ENCODE results near the gene GJB3. TPM values are rescaled to one million over a fixed set of nuclear protein-coding genes. Genes with fewer than 3 reads are reported as not detected.
A peak's percentile ranks its signal among the peaks of the same experiment; 100 is the strongest.

The GJB3 gene
- total and polyA plus RNA-seq, 8 donors: 0.09 to 0.72 (median 0.15) TPM; not detected in 1

- peak; percentile 83 to 95 (median 90) for ATAC-seq
- WGBS, 2 donors: 46 to 51% methylated on average over 14 of the region's 14 CpGs
- H3K9me3 ChIP-seq: no peaks in the 10 kb centered on the region
- peak in 5 of 6 donors; percentile 55 to 81 (median 72) for DNase-seq
- no peak overlapping the region for H3K27ac ChIP-seq
- peaks cover 0 to 7% (median 2%) of the 10 kb centered on the region in 3 donors for H3K4me1 ChIP-seq
- no peaks in the 10 kb centered on the region for H3K27me3 ChIP-seq
- no peak overlapping the region for H3K4me3 ChIP-seq
- intact Hi-C loops (cut with DNase I): loop anchor here in 1 of 3 donors (5.0 kb wide), 1 partner anchor 66 kb away; no protein-coding TSS in a partner anchor
- TF ChIP-seq CTCF (IDR thresholded peaks at IDR 0.05): peak; percentile 69 to 81 (median 76)
- FAIRE-seq: no peak
- H3K36me3 ChIP-seq: no peaks in the 10 kb centered on the region
These were observed 5.7 kb downstream of the GJB3 start for GRCh38 chr1:34786521-34787325.

- 45 to 57% methylated on average over 9 of the region's 9 CpGs for WGBS, 2 donors
- intact Hi-C loops (cut with DNase I): loop anchor here in 1 of 3 donors (5.0 kb wide), 1 partner anchor 65 kb away; no protein-coding TSS in a partner anchor
- FAIRE-seq (no peak), DNase-seq (no peak), ATAC-seq (no peak)
- Histone ChIP-seq H3K36me3 (no peaks in the 10 kb centered on the region), H3K4me1 (no peaks in the 10 kb centered on the region), H3K9me3 (no peaks in the 10 kb centered on the region), H3K27me3 (no peaks in the 10 kb centered on the region), H3K4me3 (no peak overlapping the region), H3K27ac (no peak overlapping the region)
- TF ChIP-seq CTCF (IDR thresholded peaks at IDR 0.05): no peak
These were observed 6.7 kb downstream of the GJB3 start for GRCh38 chr1:34787461-34788420.

GRCh38 chr1:34790985-34791384 is 10.0 kb downstream of the GJB3 start:
- no peaks in the 10 kb centered on the region for H3K36me3 ChIP-seq
- H3K4me1 ChIP-seq: no peaks in the 10 kb centered on the region
- WGBS, 2 donors: 80 to 85% methylated on average over 6 of the region's 6 CpGs
- intact Hi-C loops (cut with DNase I): loop anchor here in 1 of 3 donors (5.0 kb wide), 1 partner anchor 61 kb away; no protein-coding TSS in a partner anchor
- H3K9me3 ChIP-seq: no peaks in the 10 kb centered on the region
- H3K27me3 ChIP-seq: no peaks in the 10 kb centered on the region
- FAIRE-seq (no peak), ATAC-seq (no peak), DNase-seq (no peak)
- H3K4me3 ChIP-seq: no peak overlapping the region
- TF ChIP-seq CTCF (IDR thresholded peaks at IDR 0.05): no peak
- H3K27ac ChIP-seq: no peak overlapping the region

GRCh38 chr1:34792424-34792823 is 11.4 kb downstream of the GJB3 start:
- Histone ChIP-seq H3K4me3 (peak overlapping the region in 1 of 4 donors; percentile 30), H3K36me3 (no peaks in the 10 kb centered on the region), H3K27me3 (no peaks in the 10 kb centered on the region), H3K27ac (no peak overlapping the region), H3K4me1 (no peaks in the 10 kb centered on the region), H3K9me3 (no peaks in the 10 kb centered on the region)
- DNase-seq (no peak), ATAC-seq (no peak), FAIRE-seq (no peak)
- intact Hi-C loops (cut with DNase I): loop anchor here in 1 of 3 donors (5.0 kb wide), 1 partner anchor 60 kb away; no protein-coding TSS in a partner anchor
- WGBS, 2 donors: 58 to 73% methylated on average over 10 of the region's 10 CpGs
- TF ChIP-seq CTCF (IDR thresholded peaks at IDR 0.05): no peak
